MCF 10A (cell line): Measurements from ENCODE around the gene TPRX1. TPM values are rescaled to one million over a fixed set of nuclear protein-coding genes. Genes with fewer than 3 reads are reported as not detected.
"Not testable (repeated sequence)": the region's sequence is repeated elsewhere in the genome, so short reads cannot be mapped to it uniquely, and the experiment has no call there.

Experiments used
- BruUV-seq: library from RNA; stranded (reverse); fragments of 400-500 nt; replicated peaks from 2 replicates; lab custom pipeline; 2021; lab: Mats Ljungman, UMichigan
- CTCF ChIA-PET: fragments of 300-600 bp; sonication (Branson Sonifier 250); formaldehyde crosslinking; extraction: SDS; loops from one replicate; lab custom pipeline; 2021; ENCODE audit warnings: antibody characterized with exemption, inconsistent platforms; lab: Yijun Ruan, JAX
- POLR2A ChIA-PET: fragments of 300-600, 350-650 bp; sonication (Branson Sonifier 250); formaldehyde crosslinking; extraction: SDS; loops from one replicate; lab custom pipeline; 2020; ENCODE audit warnings: antibody characterized with exemption, inconsistent platforms; lab: Yijun Ruan, JAX
- DNase-seq: peaks from one replicate; pipeline ENCODE4 v3.0.0-alpha.2; 2018; ENCODE audit not compliant: unreplicated experiment
- H3K27ac Mint-ChIP-seq: one replicate; pipeline ENCODE4 v1.8.0; 2022; ENCODE audit warnings: mild to moderate bottlenecking, low read depth, mixed read lengths; ENCODE audit not compliant: unreplicated experiment
- H3K27me3 Mint-ChIP-seq: one replicate; pipeline ENCODE4 v1.8.0; 2022; ENCODE audit warnings: mixed read lengths; ENCODE audit not compliant: insufficient read depth, unreplicated experiment
- H3K36me3 Mint-ChIP-seq: one replicate; pipeline ENCODE4 v1.8.0; 2022; ENCODE audit warnings: mild to moderate bottlenecking, moderate library complexity, mixed read lengths; ENCODE audit not compliant: insufficient read depth, unreplicated experiment
- H3K4me1 Mint-ChIP-seq: one replicate; pipeline ENCODE4 v1.8.0; 2022; ENCODE audit warnings: mixed read lengths; ENCODE audit not compliant: insufficient read depth, unreplicated experiment
- H3K4me3 Mint-ChIP-seq: one replicate; pipeline ENCODE4 v1.8.0; 2022; ENCODE audit warnings: mild to moderate bottlenecking, moderate library complexity, mixed read lengths; ENCODE audit not compliant: unreplicated experiment
- H3K9me3 Mint-ChIP-seq: one replicate; pipeline ENCODE4 v1.8.0; 2022; ENCODE audit warnings: mixed read lengths; ENCODE audit not compliant: unreplicated experiment
- intact Hi-C: fragments of 100-400 bp; cut with micrococcal nuclease; formaldehyde crosslinking; loops from 2 replicates; pipeline ENCODE4 v1.14.1; 2022
- total RNA-seq: library from RNA; stranded (reverse); gene quantifications from 2 replicates; pipeline ENCODE4 v1.2.3, GENCODE V29; 2022
- TF ChIP-seq, protein P1 (sequence below): fragments of 200-600 bp; IDR thresholded peaks from one replicate; pipeline ENCODE4 v1.8.0; 2022; ENCODE audit warnings: antibody characterized with exemption, mild to moderate bottlenecking; ENCODE audit not compliant: unreplicated experiment

Gene TPRX1
- total RNA-seq, 1 experiment from 2014 or later = not detected

DNA sequence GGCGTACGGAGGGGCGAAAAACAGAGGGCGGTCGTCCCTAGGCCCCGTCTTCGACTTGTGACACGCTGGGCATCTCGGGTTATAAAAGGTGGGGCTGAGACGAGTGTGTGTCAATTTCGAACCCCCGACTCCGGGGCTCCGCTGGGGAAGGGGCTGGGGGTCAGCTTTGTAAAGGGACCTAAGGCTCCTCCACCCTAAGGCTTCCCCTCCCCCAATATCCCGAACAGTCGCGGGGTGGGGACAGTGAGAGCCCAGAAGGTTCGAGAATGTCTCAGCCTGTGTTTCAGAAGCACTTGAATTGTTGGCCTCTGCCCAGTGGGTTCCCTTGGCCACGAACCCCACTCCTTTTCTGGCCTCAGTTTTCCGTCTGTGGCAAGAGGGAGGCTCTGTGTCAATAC is 25.4 kb downstream of the TPRX1 start:
- TF ChIP-seq, protein P1, sequence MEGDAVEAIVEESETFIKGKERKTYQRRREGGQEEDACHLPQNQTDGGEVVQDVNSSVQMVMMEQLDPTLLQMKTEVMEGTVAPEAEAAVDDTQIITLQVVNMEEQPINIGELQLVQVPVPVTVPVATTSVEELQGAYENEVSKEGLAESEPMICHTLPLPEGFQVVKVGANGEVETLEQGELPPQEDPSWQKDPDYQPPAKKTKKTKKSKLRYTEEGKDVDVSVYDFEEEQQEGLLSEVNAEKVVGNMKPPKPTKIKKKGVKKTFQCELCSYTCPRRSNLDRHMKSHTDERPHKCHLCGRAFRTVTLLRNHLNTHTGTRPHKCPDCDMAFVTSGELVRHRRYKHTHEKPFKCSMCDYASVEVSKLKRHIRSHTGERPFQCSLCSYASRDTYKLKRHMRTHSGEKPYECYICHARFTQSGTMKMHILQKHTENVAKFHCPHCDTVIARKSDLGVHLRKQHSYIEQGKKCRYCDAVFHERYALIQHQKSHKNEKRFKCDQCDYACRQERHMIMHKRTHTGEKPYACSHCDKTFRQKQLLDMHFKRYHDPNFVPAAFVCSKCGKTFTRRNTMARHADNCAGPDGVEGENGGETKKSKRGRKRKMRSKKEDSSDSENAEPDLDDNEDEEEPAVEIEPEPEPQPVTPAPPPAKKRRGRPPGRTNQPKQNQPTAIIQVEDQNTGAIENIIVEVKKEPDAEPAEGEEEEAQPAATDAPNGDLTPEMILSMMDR = no peak
- peak overlapping the region; percentile 94 for H3K4me3 Mint-ChIP-seq
- H3K27me3 Mint-ChIP-seq = no peaks in the 10 kb centered on the region
- intact Hi-C loops = no loop called here
- no peak for DNase-seq
- peaks cover 23% of the 10 kb centered on the region for H3K4me1 Mint-ChIP-seq
- BruUV-seq = TSS peak; percentile 72
- peak overlapping the region; percentile 99 for H3K27ac Mint-ChIP-seq
- POLR2A ChIA-PET = interaction anchor here (1.1 to 1.3 kb wide), 2 partner anchors 28 to 430 kb away, joined by 3 to 4 read pairs; partner anchors contain the start of gene DHX34
- H3K36me3 Mint-ChIP-seq = peaks cover 40% of the 10 kb centered on the region
- CTCF ChIA-PET = interaction anchor here (0.7 kb wide), 1 partner anchor 62 kb away, joined by 3 read pairs; no protein-coding TSS in a partner anchor
- H3K9me3 Mint-ChIP-seq = no peaks in the 10 kb centered on the region

DNA sequence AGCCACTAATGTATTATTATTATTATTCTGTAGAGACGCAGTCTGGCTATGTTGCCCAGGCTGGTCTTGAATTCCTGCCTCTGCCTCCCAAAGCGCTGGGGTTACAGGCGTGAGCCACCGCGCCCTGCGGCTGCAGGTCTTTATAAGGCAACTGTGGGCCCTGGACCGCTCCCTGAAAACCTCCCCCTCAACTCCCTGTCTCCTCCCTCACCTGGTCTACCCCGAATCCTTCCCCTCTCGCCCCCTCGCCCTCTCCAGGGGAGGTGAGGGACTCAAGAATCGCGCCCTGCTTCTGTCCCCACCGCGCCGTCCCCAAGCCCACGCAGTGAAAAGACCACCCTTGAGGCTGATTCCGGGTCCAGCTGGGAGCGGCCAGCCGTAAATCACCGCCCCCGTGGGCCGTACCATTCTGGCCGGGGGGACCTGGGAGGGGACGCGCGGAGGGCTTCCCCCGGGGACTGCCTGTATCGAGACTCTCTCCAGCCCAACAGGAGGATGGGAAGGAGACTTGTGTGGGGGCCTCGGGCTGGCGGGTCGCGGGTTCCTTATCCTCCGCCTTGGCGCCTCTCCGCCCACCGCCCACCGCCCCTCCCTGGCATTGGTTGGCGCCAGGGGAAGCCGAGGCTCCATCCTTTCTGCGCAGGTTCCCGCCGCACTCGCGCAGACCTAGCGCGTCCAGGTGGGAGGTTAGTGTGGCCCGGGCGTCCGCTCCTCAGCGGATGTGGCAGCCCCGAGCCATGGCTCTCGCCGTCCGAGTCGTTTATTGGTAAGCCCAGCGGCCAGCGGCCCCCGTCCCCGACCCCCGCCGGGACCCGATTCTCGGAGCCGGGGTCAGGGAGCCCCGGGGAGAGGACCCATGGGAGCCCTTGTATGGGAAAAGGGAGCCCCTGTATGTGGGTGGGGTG is 26.1 kb downstream of the TPRX1 start, which contains the start of gene SELENOW:
Gene SELENOW (plus strand): TSS at position 655 of the 905 bp plus-strand sequence. CDS start 83 bp downstream, at position 738.
- peaks cover 23% of the 10 kb centered on the region for H3K4me1 Mint-ChIP-seq
- H3K27me3 Mint-ChIP-seq = no peaks in the 10 kb centered on the region
- DNase-seq = peak; percentile 75
- H3K36me3 Mint-ChIP-seq = peaks cover 33% of the 10 kb centered on the region
- peak within 1 kb of the TSS; percentile 94 for H3K4me3 Mint-ChIP-seq
- BruUV-seq = no TSS peak
- TF ChIP-seq, protein P1 = no peak
- H3K9me3 Mint-ChIP-seq = no peaks in the 10 kb centered on the region
- POLR2A ChIA-PET = interaction anchor here (0.7 to 1.5 kb wide), 10 partner anchors 10 to 430 kb away, joined by 3 to 4 read pairs (median 3); partner anchors contain the start of gene DHX34
- CTCF ChIA-PET = interaction anchor here (0.6 to 1.0 kb wide), 3 partner anchors 9 to 52 kb away, joined by 3 to 5 read pairs (median 3); no protein-coding TSS in a partner anchor
- H3K27ac Mint-ChIP-seq = peak within 1 kb of the TSS; percentile 99
- intact Hi-C loops = no loop called here

DNA sequence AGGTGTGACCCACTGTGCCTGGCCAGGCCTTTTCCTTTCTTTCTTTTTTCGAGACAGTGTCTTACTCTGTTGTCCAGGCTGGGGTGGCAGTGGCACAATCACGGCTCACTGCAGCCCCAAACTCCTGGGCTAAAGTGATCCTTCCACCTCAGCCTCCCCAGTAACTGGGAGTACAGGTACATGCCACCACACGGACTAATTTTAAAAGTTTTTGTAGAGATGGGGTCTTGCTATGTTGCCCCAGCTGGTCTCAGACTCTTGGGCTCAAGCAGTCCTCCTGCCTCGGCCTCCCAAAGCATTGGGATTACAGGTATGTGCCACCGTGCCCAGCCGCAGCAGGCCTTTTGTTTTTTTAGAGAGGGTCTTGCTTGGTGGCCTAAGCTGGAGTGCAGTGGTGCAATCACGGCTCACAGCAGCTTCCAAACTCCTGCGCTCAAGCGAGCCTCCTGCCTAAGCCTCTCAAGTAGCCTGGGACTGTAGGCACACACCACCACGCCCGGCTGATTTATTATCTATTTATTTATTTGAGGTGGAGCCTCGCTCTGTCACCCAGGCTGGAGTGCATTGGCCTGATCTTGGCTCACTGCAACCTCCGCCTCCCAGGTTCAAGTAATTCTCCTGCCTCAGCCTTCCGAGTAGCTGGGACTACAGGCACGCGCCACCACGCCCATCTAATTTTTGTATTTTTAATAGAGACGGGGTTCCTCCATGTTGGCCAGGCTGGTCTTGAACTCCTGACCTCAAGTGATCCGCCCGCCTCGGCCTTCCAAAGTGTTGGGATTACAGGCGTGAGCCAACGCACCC is 26.9 kb downstream of the TPRX1 start:
- ChIA-PET POLR2A (interaction anchor here (0.7 to 1.6 kb wide), 9 partner anchors 10 to 429 kb away, joined by 3 to 4 read pairs (median 3); partner anchors contain the start of genes DHX34 and EHD2), CTCF (interaction anchor here (0.9 to 1.7 kb wide), 3 partner anchors 10 to 12 kb away, joined by 3 to 5 read pairs (median 3); no protein-coding TSS in a partner anchor)
- DNase-seq, intact Hi-C loops, H3K9me3 Mint-ChIP-seq, H3K27me3 Mint-ChIP-seq, BruUV-seq: not testable (repeated sequence)
- Mint-ChIP-seq H3K27ac (peak overlapping the region; percentile 99), H3K4me3 (peak overlapping the region; percentile 94), H3K36me3 (peaks cover 24% of the 10 kb centered on the region), H3K4me1 (peaks cover 27% of the 10 kb centered on the region)

DNA sequence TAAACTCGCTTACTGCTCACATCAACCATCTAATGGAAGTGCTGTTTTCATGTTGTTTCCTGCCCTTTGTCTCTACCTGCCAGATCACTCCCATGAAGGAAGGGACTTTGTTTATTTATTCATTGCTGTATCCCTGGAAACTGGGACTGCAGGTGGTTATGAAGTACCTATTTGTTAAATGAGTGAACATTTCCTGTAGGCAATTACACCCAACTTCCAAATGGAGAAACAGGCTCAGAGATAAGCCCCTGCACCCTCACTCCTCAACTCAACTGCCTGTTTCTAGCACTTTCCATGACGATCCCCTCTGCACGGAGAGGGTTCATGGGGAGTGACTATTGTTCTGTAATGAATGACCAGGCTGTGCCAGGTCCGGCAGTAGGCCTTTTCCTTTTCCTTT is 27.8 kb downstream of the TPRX1 start:
- TF ChIP-seq, protein P1 = no peak
- Mint-ChIP-seq H3K36me3 (peaks cover 16% of the 10 kb centered on the region), H3K4me1 (peaks cover 25% of the 10 kb centered on the region), H3K27me3 (no peaks in the 10 kb centered on the region), H3K9me3 (no peaks in the 10 kb centered on the region), H3K27ac (no peak overlapping the region), H3K4me3 (no peak overlapping the region)
- ChIA-PET CTCF (interaction anchor here (0.7 to 1.7 kb wide), 2 partner anchors 13 to 86 kb away, joined by 3 to 5 read pairs; no protein-coding TSS in a partner anchor), POLR2A (interaction anchor here (1.1 to 1.6 kb wide), 2 partner anchors 28 to 63 kb away, joined by 3 read pairs; partner anchors contain the start of gene EHD2)
- peak; percentile 64 for DNase-seq
- intact Hi-C loops = no loop called here
- BruUV-seq = no TSS peak

DNA sequence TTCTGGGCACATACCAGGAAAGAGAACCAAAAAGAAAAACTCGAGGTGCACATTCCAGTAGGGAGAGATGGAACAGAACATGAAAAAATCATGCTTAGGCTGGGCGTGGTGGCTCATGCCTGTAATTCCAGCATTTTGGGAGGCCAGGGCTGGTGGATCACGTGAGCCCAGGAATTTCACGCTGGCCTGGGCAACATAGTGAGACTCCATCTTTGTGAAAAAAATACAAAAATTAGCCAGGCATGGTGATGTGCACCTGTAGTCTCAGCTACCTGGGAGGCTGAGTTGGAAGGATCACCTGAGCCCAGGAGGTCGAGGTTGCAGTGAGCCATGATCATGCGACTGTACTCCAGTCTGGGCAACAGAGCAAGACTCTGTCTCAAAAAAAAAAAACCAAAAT is 33.1 kb downstream of the TPRX1 start:
- H3K36me3 Mint-ChIP-seq, BruUV-seq, intact Hi-C loops, H3K4me3 Mint-ChIP-seq, DNase-seq, H3K27me3 Mint-ChIP-seq, H3K9me3 Mint-ChIP-seq, H3K27ac Mint-ChIP-seq, POLR2A ChIA-PET, H3K4me1 Mint-ChIP-seq: not testable (repeated sequence)
- CTCF ChIA-PET = interaction anchor here (0.6 to 1.1 kb wide), 3 partner anchors 53 to 130 kb away, joined by 3 to 5 read pairs (median 3); no protein-coding TSS in a partner anchor
